HPDE6-E6E7 (cell line): Measurements from ENCODE around the gene CMYA5.
A peak's percentile ranks its signal among the peaks of the same experiment; 100 is the strongest.
"Not testable (repeated sequence)": the region's sequence is repeated elsewhere in the genome, so short reads cannot be mapped to it uniquely, and the experiment has no call there.

Experiments used
- DNase-seq: peaks from one replicate; pipeline ENCODE4 v3.0.0; 2011; ENCODE audit warnings: missing footprints; ENCODE audit errors: extremely low spot score

The CMYA5 gene

GRCh38 chr5:79746642-79747569 lies 57.3 kb downstream of the CMYA5 start:
- DNase-seq = no peak

GRCh38 chr5:79750611-79751510 lies 61.2 kb downstream of the CMYA5 start:
- DNase-seq = no peak

- DNase-seq = no peak
Measured at GRCh38 chr5:79753092-79753491, 63.5 kb downstream of the CMYA5 start.

GRCh38 chr5:79753877-79754645 lies 64.4 kb downstream of the CMYA5 start:
- DNase-seq = no peak

GRCh38 chr5:79754865-79755555 lies 65.4 kb downstream of the CMYA5 start:
- DNase-seq = no peak

- no peak for DNase-seq
Measured at GRCh38 chr5:79756076-79756475, 66.4 kb downstream of the CMYA5 start.

- DNase-seq = no peak
Measured at GRCh38 chr5:79759436-79759835, 69.8 kb downstream of the CMYA5 start.

- DNase-seq = no peak
Measured at GRCh38 chr5:79759848-79760247, 70.2 kb downstream of the CMYA5 start.

- DNase-seq = no peak
Measured at GRCh38 chr5:79762929-79763328, 73.3 kb downstream of the CMYA5 start.

- not testable (repeated sequence) for DNase-seq
Measured at GRCh38 chr5:79764147-79764546, 74.5 kb downstream of the CMYA5 start.

GRCh38 chr5:79771387-79771786 lies 81.8 kb downstream of the CMYA5 start:
- no peak for DNase-seq

- DNase-seq = no peak
Measured at GRCh38 chr5:79772651-79773050, 83.0 kb downstream of the CMYA5 start.

- DNase-seq = no peak
Measured at GRCh38 chr5:79773612-79774011, 84.0 kb downstream of the CMYA5 start.

- peak; percentile 22 for DNase-seq
Measured at GRCh38 chr5:79774171-79774854, 84.7 kb downstream of the CMYA5 start.

GRCh38 chr5:79774855-79775237 lies 85.2 kb downstream of the CMYA5 start:
- DNase-seq = no peak

- not testable (repeated sequence) for DNase-seq
Measured at GRCh38 chr5:79784741-79785140, 95.1 kb downstream of the CMYA5 start.

GRCh38 chr5:79785983-79786382 lies 96.3 kb downstream of the CMYA5 start:
- no peak for DNase-seq

GRCh38 chr5:79787448-79787847 lies 97.8 kb downstream of the CMYA5 start:
- no peak for DNase-seq

GRCh38 chr5:79791843-79792242 lies 102.2 kb downstream of the CMYA5 start:
- DNase-seq = no peak

- no peak for DNase-seq
Measured at GRCh38 chr5:79792463-79792862, 102.8 kb downstream of the CMYA5 start.

GRCh38 chr5:79793304-79793703 lies 103.7 kb downstream of the CMYA5 start:
- DNase-seq = no peak
